GM10847 (cell line): Measurements from ENCODE around the gene CACNA2D3.

ENCODE experiments used
- POLR2A ChIP-seq: IDR thresholded peaks from 2 replicates; pipeline ENCODE4 v1.6.1; 2011; ENCODE audit not compliant: insufficient read length; ENCODE audit errors: extremely low read depth

Gene CACNA2D3

DNA sequence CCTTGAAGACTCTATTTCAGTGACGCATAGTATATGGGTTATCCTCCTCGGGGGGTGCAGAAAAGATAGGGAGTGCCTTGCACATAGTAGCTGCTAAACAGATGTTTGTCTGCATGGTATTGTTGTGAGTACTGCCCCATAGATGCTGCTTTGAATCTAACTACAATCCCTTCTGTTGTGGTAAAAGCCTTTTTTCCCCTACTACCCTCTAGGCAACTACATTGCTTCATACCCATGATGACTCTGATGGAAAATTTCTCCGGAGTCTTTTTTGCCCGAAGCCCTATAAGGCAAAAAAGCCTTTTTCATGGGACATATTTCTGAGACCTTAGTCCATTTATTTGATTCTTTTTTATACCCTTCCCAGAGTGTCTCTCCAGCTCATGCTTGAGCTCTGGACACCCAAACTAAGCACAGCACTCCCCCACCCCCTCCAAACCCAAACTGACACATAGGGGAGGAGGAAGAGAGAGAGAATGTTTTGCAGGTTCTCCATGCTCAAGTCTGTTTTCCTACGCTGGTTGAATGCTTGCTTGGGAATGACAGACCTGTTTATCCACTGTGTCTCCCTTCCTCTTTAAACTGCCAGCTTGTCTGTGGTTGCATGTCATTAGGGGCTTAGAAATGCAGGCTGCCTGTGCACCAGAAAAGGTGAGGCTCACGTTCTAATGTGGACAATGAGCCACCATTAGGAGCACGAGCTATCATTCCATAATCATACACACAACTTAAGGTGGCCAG is 752.6 kb downstream of the CACNA2D3 start:
- TF ChIP-seq POLR2A: no peak

DNA sequence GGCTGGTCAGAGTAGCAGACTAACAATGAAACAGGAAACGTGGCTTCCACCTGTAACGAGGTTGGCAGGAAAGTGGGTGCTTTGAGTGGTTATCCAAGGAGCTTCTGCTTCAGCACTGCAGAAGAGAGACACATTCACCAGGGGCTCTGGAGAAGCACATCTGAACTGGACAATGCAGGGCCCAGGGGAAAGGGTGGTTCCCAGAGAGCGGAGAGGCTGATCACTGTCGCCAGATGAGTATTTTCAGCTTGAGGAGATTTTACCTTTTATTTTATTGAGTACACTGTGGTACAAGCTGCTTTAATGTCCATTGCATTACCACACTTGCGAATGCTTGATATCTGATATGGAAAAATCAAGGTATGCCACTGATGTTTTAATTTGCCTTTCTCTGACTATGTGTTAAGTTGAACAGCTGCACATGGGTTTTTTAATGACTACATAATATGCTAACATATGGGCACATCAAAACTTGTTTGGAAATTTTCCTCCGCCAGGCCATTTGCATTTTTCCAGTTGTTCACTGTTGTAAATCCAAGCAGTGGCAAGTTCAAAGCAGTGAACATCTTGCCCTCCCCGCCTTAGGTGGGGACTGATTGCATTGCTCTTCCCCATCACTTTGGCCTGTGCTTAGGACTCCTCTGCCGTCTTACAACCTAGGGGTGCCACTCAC is 753.4 kb downstream of the CACNA2D3 start:
- TF ChIP-seq POLR2A: no peak

- TF ChIP-seq POLR2A: no peak
Observed at GRCh38 chr3:54876694-54877093, 754.3 kb downstream of the CACNA2D3 start.

- TF ChIP-seq POLR2A: no peak
Observed at GRCh38 chr3:54877730-54878129, 755.4 kb downstream of the CACNA2D3 start.

GRCh38 chr3:54878145-54878544 is 755.8 kb downstream of the CACNA2D3 start:
- no peak for TF ChIP-seq POLR2A

GRCh38 chr3:54882129-54882833 is 759.9 kb downstream of the CACNA2D3 start:
- no peak for TF ChIP-seq POLR2A

- no peak for TF ChIP-seq POLR2A
Observed at GRCh38 chr3:54888162-54888561, 765.8 kb downstream of the CACNA2D3 start.

GRCh38 chr3:54888873-54889272 is 766.5 kb downstream of the CACNA2D3 start:
- TF ChIP-seq POLR2A: no peak

- no peak for TF ChIP-seq POLR2A
Observed at GRCh38 chr3:54889731-54890130, 767.4 kb downstream of the CACNA2D3 start.

DNA sequence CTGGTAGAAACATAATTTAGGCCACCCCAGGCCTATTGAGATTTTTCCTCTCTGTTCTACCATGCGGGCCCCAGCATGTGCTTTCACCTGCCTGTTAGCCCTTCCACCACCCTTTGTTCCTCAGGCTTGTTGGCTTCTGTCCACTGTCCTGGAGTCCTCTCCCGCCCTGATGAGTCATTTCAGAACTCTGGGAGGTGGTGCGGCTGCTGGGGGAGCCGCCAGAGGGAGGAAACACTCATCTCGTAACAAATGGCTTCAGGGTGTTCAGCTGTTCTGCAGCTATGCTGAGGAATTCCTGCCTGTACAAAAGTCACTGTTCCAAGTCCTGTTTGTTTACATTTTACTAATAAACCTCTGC is 769.2 kb downstream of the CACNA2D3 start:
- TF ChIP-seq POLR2A: no peak

DNA sequence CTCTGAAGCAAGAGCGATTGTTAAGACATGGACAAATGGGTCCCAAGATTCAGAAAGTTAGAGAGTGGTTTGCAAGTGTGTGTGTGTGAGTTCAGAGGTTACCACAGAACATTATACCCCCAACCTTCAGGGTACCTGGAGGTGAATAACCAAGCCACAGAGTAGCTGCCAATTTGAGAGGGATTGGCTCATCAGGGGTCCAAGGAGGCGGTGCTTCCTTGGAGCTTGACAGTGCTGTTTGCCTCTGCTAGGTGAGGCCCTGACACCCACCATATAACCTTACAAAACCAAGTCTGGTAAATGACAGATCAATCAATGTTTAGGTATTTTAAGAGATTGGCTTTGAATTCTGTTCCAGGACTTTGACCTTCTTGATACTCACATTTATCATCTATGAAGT is 769.8 kb downstream of the CACNA2D3 start:
- TF ChIP-seq POLR2A: no peak

DNA sequence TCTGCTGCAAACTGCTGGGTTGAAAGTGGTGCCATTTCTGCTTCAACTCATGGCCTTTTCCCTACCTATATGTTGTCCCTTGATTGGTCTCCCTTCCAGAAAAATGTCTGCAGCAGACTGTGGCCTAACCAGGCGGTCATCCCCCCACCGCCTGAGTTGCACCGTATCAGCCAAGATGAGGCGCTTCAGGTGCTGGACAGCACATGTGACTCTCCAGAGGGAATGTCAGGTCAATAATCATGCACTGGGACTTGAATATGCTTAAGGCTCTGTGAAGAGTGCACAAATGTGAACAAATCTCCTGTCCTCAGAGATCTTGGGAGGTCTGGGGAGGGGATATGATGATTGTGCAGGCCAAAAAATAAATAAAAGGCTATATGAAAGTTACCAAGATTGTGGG is 773.3 kb downstream of the CACNA2D3 start:
- TF ChIP-seq POLR2A: no peak

DNA sequence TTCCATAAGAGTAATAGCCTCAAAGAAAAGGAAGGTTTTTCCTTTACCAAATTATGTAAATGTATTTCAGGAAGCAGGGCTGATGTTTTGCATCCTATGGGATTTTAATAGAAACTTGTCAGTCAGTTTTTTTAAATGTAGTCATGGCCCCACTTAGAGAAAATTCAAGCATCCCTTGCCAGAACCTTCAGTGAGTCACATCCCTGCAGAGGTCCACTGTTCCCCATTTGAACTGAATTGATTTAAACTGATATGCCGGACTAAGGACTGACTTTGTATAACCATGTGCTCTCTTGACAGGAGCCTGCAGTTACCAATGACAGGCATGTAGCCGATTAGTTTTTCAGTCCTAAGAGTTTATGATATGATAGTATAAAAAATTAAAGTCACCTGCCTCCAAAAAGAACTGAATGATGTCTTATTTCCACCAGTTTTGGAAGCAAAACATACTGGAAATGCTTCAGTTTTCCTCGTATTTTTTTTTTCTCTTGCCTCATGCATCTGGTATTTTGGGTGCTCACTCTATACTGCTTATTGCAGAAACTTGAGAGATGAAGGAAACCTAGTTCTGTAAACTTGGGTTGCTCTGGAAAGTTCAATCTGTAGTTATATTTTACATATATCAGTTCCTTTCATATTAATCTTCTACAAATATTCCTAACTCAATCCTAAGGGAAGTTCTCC is 774.8 kb downstream of the CACNA2D3 start:
- no peak for TF ChIP-seq POLR2A

DNA sequence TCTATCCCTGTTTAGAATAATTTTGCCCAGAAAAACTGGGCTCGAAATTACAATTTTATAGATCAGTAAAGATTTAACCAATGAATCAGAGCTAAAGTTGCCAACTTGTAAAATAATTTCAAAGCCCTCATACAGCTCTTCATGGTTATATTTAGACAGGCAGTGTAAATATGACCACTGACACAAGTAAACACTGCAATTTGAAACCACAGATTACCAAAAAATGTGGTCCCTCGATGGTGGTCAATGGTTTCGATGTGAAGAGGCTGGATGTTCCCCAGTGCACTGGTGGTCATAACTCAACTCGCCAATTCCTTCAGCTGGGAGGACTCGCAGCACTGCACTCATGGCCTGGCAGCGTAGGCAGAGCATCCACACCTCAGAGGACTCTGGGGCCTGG is 776.9 kb downstream of the CACNA2D3 start:
- no peak for TF ChIP-seq POLR2A

GRCh38 chr3:54900838-54901591 is 778.7 kb downstream of the CACNA2D3 start:
- no peak for TF ChIP-seq POLR2A
